CD1c-positive myeloid dendritic cell (primary cell): ENCODE measurements around the gene CD72.

Experiments used
- DNase-seq: peaks from one replicate; pipeline ENCODE4 v3.0.0-alpha.2; 2016; ENCODE audit errors: extremely low spot score

CD72 gene

GRCh38 chr9:35618325-35618727 lies at the start of gene CD72:
TSS of gene CD72 (minus strand) at chr9:35618413. CDS start at chr9:35618303, 110 bp downstream.
- DNase-seq: peak; percentile 60

GRCh38 chr9:35667939-35668338 lies 49.7 kb upstream of the CD72 start:
- DNase-seq: no peak

DNA sequence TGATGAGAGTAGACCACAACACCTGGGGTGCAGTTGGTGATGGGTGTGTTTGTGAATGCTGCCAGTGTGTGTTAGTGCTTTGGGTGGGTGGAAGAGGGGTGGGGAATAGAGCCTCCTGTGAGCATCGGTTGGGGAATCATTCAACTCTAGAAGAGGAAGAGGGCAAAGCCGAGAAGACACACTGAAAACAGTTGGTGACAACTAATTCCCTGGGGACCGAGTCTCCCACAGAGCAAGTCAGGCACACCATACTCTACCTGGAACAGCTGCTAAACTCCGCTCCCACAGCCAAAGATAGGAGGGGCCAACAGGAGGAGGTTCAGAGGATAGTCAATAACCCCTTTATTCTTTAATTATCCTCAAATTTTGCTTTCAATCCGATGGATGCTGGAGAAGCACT lies 48.3 kb upstream of the CD72 start:
- DNase-seq: no peak

DNA sequence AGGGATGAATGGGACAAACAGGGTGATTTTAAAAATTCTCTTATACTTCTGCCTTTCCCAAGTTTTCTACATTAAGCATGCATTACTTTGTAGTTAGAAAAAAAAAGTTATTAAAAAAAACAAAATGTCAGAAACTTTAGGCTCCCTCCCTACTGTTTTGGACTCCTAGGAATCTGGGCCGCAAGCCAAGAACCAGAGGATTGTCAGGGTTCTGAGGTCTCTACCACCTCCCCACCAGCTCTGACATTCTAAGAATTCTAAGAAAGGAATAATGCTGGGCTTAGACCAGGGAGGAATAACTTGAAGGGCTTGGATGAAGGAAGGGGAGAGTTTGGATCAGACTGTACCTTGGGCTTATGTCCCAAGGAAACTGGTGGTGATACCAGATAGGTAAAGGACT lies 47.8 kb upstream of the CD72 start:
- no peak for DNase-seq

GRCh38 chr9:35665471-35665818 lies 47.2 kb upstream of the CD72 start:
- no peak for DNase-seq

DNA sequence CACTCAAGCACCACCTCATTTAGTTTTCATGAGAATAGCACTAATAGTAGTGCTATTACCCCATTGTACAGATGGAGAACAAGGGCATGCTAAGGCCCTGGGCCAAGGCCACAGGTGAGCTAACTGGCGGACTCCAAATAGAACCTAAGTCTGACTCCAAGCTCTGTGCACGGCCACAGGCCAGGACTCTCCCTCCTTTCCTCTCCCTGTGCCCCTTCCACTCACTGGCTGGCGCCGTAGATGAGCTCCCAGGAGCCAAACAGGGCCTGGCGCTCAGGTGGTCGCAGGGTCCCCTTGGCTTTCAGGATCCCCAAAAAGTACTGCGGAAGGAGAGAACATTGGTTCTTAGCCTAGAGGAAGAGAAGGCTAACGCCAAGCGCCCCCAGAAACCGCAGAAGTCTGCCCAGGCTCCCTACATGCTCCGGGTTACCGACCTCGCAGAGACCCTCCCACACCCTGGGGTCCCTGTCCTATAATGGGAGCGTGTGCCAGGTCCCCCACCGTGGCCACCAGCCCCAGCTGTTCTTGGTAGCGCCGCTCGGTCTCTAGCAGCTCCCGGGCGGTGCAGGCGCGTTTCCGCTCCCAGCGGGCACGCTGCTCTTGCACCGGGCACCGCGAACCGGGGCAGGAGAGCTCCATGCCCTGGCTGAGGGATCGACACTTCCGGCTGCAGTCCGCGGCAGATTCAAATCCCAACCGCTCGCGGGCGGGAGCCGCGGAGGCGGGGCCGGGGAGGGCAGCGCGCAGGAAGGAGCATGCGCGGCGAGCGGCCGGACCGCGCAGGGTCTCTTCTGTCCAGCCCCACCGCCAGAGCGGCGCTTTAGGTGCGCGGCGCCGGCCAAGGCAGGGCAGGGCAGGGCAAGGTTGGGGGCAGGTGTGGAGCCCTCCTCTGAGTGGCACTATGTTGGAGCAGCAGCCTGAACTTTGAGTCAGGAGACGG lies 46.6 kb upstream of the CD72 start, which contains the start of gene ARHGEF39:
Gene ARHGEF39, minus strand, starts transcription at position 665 of the 940 bp plus-strand sequence. Its CDS starts 26 bp downstream, at position 639.
- DNase-seq: peak; percentile 90

GRCh38 chr9:35662437-35662836 lies 44.2 kb upstream of the CD72 start:
- DNase-seq: no peak

DNA sequence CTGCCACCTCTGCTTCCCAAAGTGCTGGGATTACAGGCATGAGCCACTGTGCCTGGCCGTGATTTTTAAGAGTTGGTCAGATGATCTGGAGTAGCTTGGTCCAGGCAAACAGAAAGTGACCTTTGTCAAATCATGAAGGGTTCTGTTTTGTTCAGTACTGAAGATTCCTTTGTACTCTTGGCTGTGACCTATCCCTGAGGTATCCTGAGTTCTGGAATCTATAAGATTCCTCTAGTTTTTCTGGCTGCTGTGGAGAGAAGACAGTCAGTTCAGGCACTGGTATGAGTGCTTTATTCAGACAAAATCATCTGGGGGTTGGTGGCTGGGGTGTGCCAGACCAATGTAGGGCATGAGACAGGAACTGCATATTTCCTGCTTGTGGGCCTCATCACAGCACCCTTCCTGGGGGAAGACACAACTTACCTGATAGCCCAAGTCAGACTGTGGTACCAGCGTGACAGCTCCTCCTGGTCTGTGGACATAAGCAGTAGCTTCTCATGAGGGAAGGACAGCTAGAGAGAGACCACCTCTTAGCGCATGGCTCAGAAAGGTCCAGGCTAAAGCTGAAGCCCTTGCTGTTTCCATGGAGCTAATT lies 43.6 kb upstream of the CD72 start:
- DNase-seq: no peak

DNA sequence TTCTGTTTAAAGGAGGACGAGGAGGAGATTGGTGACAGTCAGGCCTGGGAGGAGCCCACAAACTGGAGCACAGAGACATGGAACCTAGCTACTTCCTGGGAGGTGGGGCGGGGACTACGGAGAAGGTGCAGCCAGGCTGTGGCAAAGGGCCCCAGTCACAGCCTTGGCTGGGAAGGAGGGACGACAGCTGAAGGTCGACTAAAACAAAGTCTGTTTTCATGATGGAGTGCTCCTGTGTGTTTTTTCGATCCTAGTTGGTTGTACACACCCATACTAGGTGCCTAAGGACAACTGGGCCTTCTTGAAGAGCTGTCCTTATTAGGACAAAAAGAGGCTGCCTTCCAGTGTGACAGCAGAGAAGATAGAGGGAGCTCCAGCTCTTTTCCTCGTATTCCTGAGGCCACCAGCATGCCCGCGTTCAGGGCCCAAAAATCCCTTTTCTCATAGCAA lies 42.8 kb upstream of the CD72 start:
- DNase-seq: no peak

GRCh38 chr9:35659340-35659739 lies 41.1 kb upstream of the CD72 start:
- no peak for DNase-seq

DNA sequence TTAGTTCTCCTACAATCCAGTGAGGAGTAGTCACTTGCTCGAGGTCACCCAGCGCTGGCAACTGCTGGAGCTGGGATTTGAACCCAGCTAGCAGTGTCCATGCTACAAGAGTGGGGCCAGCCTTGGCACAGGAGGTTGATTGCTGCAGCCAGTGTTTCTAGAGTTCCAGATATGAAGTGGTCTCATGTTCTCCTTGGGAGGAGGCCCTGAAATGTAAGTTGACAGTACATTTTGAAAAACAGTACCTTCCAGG lies 40.7 kb upstream of the CD72 start:
- DNase-seq: no peak

DNA sequence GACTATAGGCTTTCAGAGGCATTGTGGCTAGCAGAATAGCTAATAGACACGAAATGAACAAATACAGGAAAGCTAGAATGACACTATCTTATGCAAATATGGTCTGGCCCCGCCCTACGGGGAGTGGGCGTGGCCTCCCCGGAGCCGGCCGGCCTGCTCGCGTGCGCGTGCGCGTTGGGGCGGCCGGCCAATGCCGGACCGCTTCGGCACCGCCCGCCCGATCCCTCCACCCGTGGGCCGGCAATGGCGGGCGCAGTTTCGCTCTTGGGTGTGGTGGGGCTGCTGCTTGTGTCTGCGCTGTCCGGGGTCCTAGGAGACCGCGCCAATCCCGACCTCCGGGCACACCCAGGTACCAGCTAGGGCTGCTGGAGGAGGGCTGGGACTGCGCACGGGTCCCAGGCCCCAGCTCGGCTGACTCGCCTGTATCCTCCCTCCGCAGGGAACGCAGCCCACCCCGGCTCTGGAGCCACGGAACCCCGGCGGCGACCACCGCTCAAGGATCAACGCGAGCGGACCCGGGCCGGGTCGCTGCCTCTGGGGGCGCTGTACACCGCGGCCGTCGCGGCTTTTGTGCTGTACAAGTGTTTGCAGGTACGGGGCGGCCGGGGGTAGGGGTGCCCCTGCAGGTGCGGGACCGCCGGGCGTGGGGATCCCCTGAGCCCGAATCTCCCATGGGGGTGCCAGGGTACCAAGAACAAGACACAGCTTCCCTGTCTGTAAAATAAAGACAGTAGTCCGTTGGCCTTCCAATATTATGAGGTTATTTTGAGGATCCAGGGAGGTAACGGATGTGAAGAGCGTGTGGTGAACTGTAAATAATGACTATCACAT lies 40.1 kb upstream of the CD72 start, which contains the start of gene CCDC107:
Gene CCDC107, plus strand, starts transcription at position 156 of the 831 bp plus-strand sequence. Its CDS starts 88 bp downstream, at position 244.
- DNase-seq: peak; percentile 95

- peak; percentile 99 for DNase-seq
Measured at GRCh38 chr9:35657546-35658136, 39.4 kb upstream of the CD72 start, which contains the start of gene RMRP. TSS of gene RMRP (minus strand) at chr9:35658019.

DNA sequence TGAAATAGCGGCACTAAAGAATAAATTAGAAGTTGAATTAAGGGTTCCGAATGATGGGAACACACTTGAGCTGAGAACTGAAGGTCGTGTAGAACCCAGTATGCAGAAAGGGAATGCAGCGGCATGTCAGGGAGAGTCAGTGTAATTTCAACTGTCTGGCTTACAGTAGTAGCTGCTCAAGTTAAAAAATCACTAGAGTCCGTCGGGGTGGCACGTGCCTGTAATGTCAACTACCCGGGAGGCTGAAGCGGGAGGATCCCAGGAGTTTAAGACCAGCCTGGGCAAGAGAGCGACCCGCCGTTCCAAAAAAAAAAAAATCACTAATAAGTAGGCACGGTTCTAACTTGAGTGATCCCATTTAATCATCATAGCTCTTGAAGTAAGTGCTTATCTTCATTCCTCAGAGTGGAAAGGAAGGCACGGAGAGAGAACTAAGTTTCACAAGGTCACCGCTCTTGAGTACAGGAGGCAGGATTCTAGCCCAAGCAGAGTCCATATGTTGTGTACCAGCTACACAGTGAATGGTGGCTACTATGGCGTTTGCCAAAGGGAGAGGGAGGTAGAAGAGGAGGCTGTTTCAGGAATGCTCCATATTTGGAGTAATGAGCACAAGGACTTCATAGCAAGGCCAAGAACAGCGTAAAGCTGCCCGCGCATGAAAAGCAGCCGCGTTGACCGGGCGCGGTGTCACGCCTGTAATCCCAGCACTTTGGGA lies 38.8 kb upstream of the CD72 start:
- no peak for DNase-seq

DNA sequence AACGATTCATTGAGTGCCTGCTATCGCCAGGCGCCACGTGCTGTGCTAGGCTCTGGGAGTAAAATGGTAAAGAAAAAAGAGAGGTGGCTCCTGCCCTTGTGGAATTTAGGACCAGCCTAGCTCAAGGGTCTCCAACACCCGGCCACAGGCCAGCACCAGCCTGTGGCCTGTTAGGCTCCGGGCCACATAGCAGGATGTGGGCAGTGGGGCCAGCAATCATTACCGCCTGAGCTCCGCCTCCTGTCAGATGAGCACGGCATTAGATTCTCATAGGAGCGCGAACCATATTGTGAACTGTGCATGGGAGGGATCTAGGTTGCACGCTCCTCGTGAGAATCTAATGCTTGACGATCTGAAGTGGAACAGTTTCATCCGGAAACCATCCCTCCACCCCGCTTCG lies 38.1 kb upstream of the CD72 start:
- no peak for DNase-seq

DNA sequence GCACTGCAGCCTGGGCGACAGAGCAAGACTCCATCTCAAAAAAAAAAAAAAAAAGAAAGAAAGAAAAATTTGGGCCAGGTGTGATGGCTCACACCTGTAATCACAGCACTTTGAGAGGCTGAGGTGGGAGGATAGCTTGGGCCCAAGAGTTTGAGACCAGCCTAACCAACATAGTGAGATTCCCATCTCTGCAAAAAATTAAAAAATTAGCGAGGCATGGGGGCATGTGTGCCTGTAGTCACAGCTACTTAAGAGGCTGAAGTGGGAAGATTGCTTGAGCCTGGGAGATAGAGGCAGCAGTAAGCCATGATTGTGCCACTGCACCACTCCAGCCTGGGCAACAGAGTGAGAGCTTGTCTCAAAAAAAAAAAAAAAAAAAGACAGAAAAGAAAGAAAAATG lies 35.4 kb upstream of the CD72 start:
- DNase-seq: no peak

- DNase-seq: no peak
Measured at GRCh38 chr9:35652829-35653209, 34.6 kb upstream of the CD72 start.

DNA sequence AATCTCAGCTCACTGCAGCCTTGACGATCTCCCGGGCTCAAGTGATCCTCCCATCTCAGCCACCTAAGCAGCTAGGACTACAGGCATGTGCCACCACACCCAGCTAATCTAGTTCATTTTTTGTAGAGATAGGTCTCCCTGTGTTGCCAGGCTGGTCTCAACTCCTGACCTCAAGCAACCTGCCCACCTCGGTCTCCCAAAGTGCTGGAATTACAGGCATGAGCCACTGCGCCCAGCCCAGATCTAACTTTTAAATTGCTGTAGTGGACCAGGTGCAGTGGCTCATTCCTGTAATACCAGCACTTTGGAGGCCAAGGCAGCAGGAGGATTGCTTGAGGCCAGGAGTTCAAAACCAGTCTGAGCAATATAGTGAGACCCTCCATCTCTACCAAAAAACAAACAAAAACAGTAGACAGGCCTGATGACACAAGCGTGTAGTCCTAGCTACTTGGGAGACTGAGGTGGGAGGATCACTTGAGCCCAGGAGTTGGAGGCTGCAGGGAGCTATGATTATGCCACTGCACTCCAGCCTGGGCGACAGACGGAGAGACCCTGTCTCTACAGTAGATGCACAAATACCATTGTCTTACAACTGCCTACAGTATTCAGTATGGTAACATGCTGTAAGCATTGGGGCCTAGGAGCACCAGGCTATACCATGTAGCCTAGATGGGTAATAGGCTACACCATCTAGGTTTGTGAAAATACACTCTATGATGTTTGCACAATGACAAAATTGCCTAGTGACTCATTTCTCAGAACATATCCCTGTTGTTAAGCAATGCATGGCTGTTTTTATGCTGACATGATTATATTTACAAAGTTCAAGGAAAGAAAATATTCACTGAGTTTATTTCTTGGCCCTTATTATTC lies 34.0 kb upstream of the CD72 start:
- DNase-seq: peak; percentile 78

DNA sequence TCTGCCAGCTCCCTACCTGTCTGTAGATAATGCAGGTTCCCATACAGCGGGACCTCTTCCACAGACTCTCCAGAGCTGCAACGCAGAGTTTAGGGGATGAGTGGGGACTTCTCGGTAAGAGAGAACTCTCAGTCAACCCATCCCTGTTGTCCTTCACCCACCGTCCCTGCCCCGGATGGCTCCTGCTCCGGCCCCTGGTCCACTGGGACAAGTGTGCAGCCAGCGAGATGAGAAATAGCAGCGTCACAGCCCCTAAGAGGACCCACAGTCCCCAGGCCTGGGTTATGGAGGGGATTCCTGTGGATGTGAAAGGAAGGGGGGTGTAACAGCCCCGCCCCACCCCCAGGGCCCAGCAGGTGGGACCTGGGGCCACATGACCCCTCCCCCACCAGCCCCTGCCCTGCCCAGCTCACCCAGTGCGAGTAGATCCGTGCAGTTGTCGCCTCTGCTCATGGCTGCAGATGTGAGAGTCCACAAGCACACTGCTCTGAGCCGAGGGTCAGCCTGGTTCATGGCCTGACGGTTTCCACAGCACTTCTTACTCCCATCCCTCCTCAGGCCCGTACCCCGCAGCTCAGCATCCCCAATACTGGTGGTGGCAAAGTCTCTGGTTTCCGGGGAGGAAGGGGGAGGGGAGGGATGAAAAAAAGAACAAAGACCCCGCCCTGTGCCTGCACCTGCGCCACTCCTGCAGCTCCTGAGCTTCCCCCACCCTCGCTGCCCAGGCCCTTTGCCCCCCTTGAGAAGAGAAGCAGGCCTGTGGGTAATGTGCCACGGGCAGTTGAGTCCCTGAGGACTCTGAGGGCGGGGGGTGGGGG lies 32.3 kb upstream of the CD72 start, which contains the start of gene SIT1:
Gene SIT1, minus strand, starts transcription at position 591 of the 818 bp plus-strand sequence. Its CDS starts 78 bp downstream, at position 513.
- DNase-seq: no peak
